GM18861 (cell line): ENCODE measurements around the gene GP9.

Source experiments
- ATAC-seq: cut with Tn5 transposase; IDR thresholded peaks from one replicate; pipeline ENCODE4 v1.9.1; 2021; ENCODE audit not compliant: unreplicated experiment

GP9 gene

DNA sequence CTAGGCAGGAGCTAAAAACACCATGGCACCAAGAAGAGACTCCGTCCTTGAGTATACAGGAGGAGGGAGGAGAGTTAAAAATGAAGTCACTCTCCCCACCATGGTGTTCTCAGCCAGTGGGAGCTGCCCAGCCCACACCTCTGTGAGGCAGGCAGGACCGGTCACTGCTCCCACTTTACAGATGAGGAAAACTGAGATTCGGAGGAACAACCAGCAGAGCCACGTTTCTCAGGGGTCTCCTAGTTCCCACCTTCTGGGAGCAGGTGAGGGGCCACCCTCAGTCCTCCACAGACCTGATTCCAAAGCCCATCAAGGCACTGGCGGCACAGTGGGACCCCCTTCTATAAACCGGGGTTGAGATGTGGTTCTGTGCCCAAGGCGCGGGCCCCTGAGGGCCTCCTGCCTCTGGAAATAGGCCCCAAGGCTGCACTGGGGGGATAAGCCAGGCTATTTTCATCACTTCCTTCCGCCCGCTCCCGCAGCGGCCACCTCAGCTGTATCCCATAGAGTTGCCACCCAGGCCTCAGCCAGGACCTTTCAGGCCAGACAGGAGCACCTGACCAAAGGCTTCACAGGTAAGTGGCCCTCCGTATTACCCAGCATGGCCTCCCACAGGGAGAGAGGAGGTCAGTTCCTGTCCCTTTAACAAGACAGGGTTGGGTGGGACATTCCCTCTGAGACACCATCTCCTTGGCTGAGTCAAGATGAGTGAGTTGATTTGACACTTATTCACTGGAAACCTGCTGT is at the start of gene GP9:
TSS of gene GP9 (plus strand) at position 504 of the 747 bp plus-strand sequence. CDS start 961 bp downstream, outside the sequence.
- ATAC-seq: no peak

DNA sequence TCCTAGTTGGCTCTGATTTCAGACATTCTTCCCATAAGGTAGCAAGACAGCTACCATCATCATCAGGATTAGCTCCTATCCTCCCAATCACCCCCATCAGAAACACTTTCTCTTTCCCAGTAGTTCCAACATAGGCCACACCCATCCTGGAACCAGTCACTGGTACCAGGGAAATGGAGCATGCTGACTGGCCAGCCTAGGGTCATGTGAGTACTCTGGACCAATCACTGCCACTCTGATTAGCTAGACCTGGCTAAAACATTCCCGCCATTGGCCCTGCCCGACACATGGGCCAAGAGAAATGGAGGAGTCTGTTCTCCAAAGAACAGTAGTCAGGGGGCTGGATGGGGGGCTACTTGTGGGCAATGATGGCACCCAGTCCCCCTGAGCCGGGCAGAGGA is 47.1 kb upstream of the GP9 start:
- no peak for ATAC-seq

DNA sequence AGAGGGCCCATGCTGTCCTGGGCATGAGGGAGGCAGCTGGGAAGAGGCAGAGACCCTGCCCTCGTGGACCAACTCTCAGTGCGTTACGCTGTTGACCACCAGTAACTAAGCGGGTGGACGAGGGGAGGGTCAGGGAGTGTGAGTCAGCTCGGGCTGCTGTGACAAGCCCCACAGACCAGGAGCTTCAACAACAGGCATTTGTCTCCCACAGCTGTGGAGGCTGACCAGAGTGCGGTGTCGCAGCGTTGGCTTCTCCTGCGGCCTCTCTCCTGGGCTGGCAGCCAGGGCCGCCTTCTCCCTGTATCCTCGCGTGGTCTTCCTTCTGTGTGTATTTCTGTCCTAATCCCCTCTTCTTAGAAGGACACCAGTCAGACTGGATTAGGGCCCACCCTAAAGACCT is 46.4 kb upstream of the GP9 start:
- no peak for ATAC-seq

- no peak for ATAC-seq
These were observed 45.7 kb upstream of the GP9 start for GRCh38 chr3:129014793-129015345.

GRCh38 chr3:129015388-129016105 is 45.0 kb upstream of the GP9 start:
- no peak for ATAC-seq

GRCh38 chr3:129016356-129016719 is 44.2 kb upstream of the GP9 start:
- ATAC-seq: no peak

- no peak for ATAC-seq
These were observed 43.7 kb upstream of the GP9 start for GRCh38 chr3:129016720-129017483.

- ATAC-seq: no peak
These were observed 43.1 kb upstream of the GP9 start for GRCh38 chr3:129017484-129017899.

DNA sequence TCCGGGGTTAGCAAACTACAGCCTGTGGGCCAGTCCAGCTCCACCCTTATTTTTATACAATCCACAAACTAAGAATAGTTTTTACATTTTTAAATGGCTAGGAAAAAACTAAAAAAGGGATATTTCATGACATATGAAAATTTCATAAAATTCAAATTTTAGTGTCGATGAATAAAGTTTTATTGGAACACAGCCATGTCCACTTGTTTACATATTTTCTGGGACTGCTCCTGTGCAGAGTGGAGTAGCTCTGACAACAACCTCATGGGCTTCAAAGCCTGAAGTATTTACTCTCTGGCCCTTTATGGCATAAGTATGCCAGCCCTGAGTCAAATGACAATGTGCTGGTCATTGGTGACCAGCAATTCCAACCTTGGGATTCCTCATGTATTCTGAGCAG is 42.3 kb upstream of the GP9 start:
- no peak for ATAC-seq

DNA sequence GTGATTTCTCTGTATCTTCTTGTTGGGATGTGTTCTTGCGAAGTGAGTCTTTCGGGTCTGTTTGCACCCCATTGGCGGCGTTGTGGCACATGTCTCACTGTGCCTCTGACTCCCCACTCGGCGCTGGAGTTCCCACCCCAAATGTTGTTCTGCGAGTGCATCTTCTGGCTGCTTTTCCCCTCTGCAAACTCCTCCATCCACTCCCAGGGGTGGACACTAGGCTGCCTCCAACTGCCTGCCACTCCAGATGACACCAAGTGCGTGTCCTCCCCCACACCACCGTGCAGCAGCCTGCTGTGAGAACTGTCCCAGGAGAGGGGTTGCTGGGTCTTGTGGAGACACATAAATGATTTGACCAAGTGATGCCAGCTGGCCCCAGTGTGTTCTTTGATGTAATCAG is 41.8 kb upstream of the GP9 start:
- no peak for ATAC-seq

GRCh38 chr3:129019266-129019665 is 41.3 kb upstream of the GP9 start:
- no peak for ATAC-seq

GRCh38 chr3:129020691-129021090 is 39.9 kb upstream of the GP9 start:
- ATAC-seq: no peak

DNA sequence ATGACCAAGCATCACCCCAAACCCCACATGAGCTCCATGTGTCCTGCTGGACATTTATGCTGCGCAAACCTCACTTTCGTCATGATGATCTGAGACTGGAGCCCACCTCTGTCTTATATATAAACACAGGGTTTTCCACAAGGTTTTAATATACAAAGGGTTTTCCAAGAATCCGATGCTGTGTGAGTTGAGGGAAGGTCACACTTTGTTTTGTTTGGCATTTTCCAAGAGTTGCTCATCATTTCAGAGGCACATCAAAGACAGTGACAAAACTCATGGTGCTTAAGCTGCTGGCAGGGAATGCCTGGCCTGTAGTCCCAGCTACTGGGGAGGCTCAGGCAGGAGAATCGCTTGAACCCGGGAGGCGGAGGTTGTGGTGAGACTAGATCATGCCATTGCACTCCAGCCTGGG is 39.4 kb upstream of the GP9 start:
- ATAC-seq: no peak

- no peak for ATAC-seq
These were observed 38.2 kb upstream of the GP9 start for GRCh38 chr3:129022114-129023007.

GRCh38 chr3:129023008-129023358 is 37.6 kb upstream of the GP9 start:
- no peak for ATAC-seq

DNA sequence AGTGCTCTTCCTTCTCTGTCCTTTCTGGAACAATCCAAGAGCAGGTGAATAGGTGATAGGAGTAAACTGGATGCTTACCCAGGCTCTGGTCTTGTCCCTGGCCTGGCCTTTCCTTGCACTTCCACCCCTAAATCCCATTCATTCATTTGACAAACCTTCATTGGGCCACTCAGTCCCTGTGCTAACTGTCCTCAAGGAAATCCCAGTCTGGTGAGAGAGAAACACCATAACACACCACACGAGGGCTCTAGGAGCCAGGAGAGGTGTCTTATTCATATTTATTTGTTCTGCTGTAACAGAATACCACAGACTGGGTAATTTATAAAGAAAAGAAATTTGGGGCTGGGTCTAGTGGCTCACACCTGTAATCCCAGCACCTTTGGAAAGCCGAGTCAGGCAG is 36.7 kb upstream of the GP9 start:
- no peak for ATAC-seq

DNA sequence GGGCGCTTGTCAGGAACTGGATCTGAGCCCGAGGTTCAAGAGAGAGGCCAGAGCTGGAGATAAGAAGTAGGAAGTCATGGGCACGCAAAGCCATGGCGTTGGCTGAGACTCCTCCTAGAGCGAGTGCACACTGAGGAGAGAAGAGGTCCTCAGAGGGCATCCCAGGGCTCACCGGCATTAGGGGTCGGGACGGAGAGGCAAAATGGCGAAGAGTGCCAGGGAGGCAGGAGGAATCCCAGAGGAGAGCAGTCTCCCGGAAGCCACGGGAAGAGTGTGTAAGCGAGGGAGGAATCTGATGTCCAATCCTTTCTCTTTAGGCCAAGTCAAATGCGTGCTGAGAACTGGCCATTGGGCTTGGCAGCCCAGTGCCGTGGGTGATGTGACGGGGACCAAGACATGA is 35.5 kb upstream of the GP9 start:
- ATAC-seq: no peak

DNA sequence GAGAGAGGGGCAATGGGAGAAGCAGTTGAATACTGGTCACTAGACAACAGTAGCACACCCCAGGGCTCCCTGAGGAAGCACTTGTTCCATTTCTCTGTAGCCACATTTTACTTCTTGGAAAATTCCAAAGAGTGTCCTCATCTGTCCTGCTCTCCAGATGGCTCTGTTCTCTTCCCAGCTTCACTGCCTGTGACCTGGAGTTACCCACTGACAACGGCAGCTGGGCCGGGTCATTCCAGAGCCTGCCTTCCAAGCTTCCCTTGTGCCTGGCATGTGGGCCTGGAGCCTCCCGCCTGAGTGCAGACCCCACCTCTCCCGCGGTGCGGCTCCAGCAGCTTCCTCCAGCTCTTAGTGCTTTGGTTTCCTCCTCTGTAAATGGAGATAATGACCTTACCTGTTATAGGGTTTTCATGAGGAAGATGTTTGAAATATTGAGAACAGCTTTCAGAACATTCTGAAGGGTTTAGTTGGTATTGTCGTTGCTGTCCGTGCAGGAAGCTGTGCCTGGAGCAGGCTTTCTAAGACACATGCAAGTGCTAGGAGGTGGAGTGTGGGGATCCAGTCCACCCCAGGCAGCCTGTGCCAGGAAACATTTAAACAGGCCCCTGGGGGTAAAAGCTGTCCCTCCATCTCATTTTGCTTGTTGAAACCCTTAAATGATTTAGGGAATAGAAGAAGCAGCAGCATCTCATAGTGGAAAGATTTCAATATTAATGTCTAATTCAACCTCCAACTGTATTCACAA is 34.7 kb upstream of the GP9 start:
- ATAC-seq: no peak

- ATAC-seq: peak; percentile 95
These were observed 33.6 kb upstream of the GP9 start for GRCh38 chr3:129026728-129027543.
